CD4-positive, CD25-positive, alpha-beta regulatory T cell (primary cell): Measurements from ENCODE around the gene RALGAPB. TPM values are rescaled to one million over a fixed set of nuclear protein-coding genes. Genes with fewer than 3 reads are reported as not detected.

ENCODE experiments used
- ATAC-seq, 2 donors: fragments of 150-1000 bp; cut with Tn5 transposase; one replicate each; pipeline ENCODE4 v1.10.0; 2021; ENCODE audit warnings: low read depth in 2 of 2, moderate number of reproducible peaks in 2 of 2, moderate library complexity in 1 of 2
- DNase-seq, 3 donors: peaks; one replicate each; pipeline versions ENCODE4 v3.0.0 to v3.0.0-alpha.2; 2012 to 2022; ENCODE audit warnings: mixed read lengths in 1 of 3
- H3K27ac ChIP-seq: one replicate; pipeline ENCODE4 v1.7.0; 2013; ENCODE audit warnings: mild to moderate bottlenecking, low read length; ENCODE audit not compliant: insufficient read depth, poor library complexity, severe bottlenecking
- H3K27me3 ChIP-seq: one replicate; pipeline ENCODE4 v1.7.0; 2013; ENCODE audit warnings: low read length; ENCODE audit not compliant: control insufficient read depth, insufficient read depth
- H3K36me3 ChIP-seq: one replicate; pipeline ENCODE4 v1.7.0; 2013; ENCODE audit warnings: mild to moderate bottlenecking, low read length, moderate library complexity; ENCODE audit not compliant: control insufficient read depth, insufficient read depth
- H3K4me1 ChIP-seq: 2 replicates; pipeline ENCODE4 v1.7.0; 2013; ENCODE audit warnings: mild to moderate bottlenecking, low read length; ENCODE audit not compliant: insufficient read depth, control insufficient read depth, poor library complexity, severe bottlenecking
- H3K4me3 ChIP-seq: one replicate; pipeline ENCODE4 v1.7.0; 2013; ENCODE audit warnings: low read depth, mild to moderate bottlenecking, low read length, moderate library complexity
- H3K9me3 ChIP-seq, 2 experiments: 1 replicate in 1 of 2; 2 replicates in 1 of 2; pipeline ENCODE4 v1.7.0; 2013; ENCODE audit warnings: low read length in 2 of 2, mild to moderate bottlenecking in 1 of 2, moderate library complexity in 1 of 2; ENCODE audit not compliant: control insufficient read depth in 2 of 2
- H3K27ac Mint-ChIP-seq, 3 donors: one replicate each; pipeline ENCODE4 v1.8.0; 2020 to 2022; ENCODE audit warnings: mild to moderate bottlenecking in 3 of 3, mixed read lengths in 3 of 3, moderate library complexity in 2 of 3
- H3K27me3 Mint-ChIP-seq: one replicate; pipeline ENCODE4 v1.8.0; 2022; ENCODE audit warnings: mild to moderate bottlenecking, mixed read lengths
- H3K36me3 Mint-ChIP-seq: one replicate; pipeline ENCODE4 v1.8.0; 2020; ENCODE audit warnings: mixed read lengths
- H3K4me1 Mint-ChIP-seq, 4 donors: one replicate each; pipeline ENCODE4 v1.8.0; 2020 to 2022; ENCODE audit warnings: mixed read lengths in 4 of 4, mild to moderate bottlenecking in 1 of 4
- H3K4me3 Mint-ChIP-seq, 4 donors: one replicate each; pipeline ENCODE4 v1.8.0; 2020 to 2022; ENCODE audit warnings: mild to moderate bottlenecking in 4 of 4, mixed read lengths in 4 of 4, moderate library complexity in 3 of 4
- H3K9me3 Mint-ChIP-seq, 7 donors: one replicate each; pipeline ENCODE4 v1.8.0; 2020 to 2022; ENCODE audit warnings: mixed read lengths in 7 of 7, mild to moderate bottlenecking in 3 of 7, moderate library complexity in 2 of 7
- polyA plus RNA-seq, 4 donors: library from polyadenylated mRNA; unstranded; fragments of 300-500 nt; fragmentation: Illumina TruSeq; gene quantifications; one replicate each; pipeline ENCODE4 v1.2.3, GENCODE V29; 2021
- total RNA-seq: library from RNA; stranded (reverse); gene quantifications from one replicate; pipeline ENCODE4 v1.2.3, GENCODE V29; 2022

Gene RALGAPB
- total and polyA plus RNA-seq, 5 donors from 2014 or later = 10.7 to 59.1 (median 11.1) TPM

DNA sequence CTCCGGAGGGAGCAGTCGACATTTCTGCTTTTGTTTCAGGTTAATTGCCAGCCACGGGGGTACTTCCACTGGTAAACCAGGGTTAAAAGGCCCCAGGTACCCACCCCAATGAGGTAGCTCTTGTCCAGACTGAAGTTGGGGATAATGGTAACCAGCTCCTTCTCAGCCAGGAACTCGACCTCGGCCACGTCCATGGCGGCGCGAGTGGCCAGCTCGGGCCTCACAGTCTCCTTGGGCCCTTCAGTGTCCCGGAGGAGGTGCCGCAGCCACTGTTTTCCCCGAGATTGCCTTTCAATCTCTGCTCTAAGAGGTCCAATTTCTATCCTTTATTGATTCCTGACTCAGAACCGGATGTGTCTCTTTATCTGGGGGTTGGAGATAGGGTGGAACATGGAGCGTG is 142.6 kb downstream of the RALGAPB start:
- peaks cover 8% of the 10 kb centered on the region for H3K27me3 Mint-ChIP-seq
- no peak overlapping the region for H3K4me3 Mint-ChIP-seq
- ATAC-seq (no peak), DNase-seq (no peak)
- H3K4me1 Mint-ChIP-seq = no peaks in the 10 kb centered on the region
- no peaks in the 10 kb centered on the region for H3K36me3 Mint-ChIP-seq
- Histone ChIP-seq H3K36me3 (no peaks in the 10 kb centered on the region), H3K27me3 (peaks cover 5% of the 10 kb centered on the region), H3K4me3 (no peak overlapping the region), H3K27ac (no peak overlapping the region), H3K9me3 (no peaks in the 10 kb centered on the region), H3K4me1 (no peaks in the 10 kb centered on the region)
- H3K27ac Mint-ChIP-seq = no peak overlapping the region
- peaks cover 0 to 1% (median 0%) of the 10 kb centered on the region in 7 donors for H3K9me3 Mint-ChIP-seq

DNA sequence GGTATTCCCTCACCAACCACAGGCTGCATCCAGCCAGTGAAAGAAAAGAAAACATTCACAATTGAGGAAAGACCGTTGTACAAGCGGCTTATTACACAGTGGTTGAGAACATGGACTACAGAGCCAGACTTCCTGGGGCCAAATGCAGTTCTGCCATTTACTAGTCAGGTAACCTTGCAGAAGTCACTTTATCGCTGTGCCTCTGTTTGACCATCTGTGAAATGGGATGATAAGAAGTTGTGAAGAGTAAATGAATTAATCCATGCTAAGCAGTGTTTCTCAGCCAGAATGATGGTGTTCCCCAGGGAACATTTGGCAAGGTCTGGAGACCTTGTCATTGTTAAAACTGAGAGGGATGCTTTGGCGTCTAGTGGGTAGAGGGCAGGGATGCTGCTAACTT is 143.8 kb downstream of the RALGAPB start:
- H3K4me3 ChIP-seq = no peak overlapping the region
- H3K27ac Mint-ChIP-seq = no peak overlapping the region
- peaks cover 0 to 1% (median 0%) of the 10 kb centered on the region in 7 donors for H3K9me3 Mint-ChIP-seq
- H3K27me3 Mint-ChIP-seq = peaks cover 12% of the 10 kb centered on the region
- H3K4me1 Mint-ChIP-seq = no peaks in the 10 kb centered on the region
- no peaks in the 10 kb centered on the region for H3K36me3 Mint-ChIP-seq
- no peaks in the 10 kb centered on the region for H3K9me3 ChIP-seq
- peaks cover 5% of the 10 kb centered on the region for H3K27me3 ChIP-seq
- ATAC-seq (no peak), DNase-seq (no peak)
- H3K27ac ChIP-seq = no peak overlapping the region
- no peaks in the 10 kb centered on the region for H3K4me1 ChIP-seq
- no peak overlapping the region for H3K4me3 Mint-ChIP-seq
- no peaks in the 10 kb centered on the region for H3K36me3 ChIP-seq

DNA sequence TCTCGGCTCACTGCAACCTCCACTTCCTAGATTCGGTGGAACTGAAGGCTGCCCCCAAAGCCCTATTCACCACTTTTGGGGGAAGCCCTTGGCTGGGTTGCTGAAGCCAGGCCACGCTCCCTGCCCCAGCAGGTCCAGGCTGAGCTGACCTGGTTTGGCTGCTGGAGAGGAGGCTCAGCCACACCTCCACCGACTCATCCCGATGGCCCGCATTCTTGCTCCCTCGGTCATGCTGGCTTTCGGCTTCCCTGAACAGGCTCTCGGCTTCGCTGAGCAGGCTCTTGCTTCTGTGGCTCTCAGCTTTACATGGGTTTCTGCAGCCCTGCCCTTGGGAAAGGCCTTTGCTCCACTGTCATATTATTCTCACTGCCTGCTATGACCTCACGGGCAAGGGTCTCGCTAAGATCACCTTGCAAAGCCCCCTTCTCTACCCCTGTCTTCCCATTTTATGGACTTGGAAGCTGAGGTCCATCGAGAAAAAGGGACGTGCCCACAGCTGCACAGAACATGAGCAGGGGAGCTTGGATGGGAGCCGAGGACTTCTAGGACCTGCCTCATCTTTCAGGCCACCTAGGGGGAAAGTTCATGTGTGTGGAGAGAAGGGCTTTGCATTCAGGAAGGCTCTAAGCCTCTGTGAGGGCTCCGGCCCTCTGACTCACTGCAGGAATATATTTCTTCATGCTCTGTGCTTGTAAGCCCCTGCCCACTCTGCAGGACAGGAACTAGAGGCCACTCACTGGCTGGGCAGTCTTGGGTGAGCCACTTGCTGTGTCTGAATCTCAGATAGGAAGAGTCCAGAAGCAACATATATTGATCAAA is 144.6 kb downstream of the RALGAPB start:
- no peaks in the 10 kb centered on the region for H3K4me1 Mint-ChIP-seq
- peaks cover 5% of the 10 kb centered on the region for H3K27me3 ChIP-seq
- H3K27me3 Mint-ChIP-seq = peaks cover 14% of the 10 kb centered on the region
- H3K36me3 ChIP-seq = no peaks in the 10 kb centered on the region
- no peaks in the 10 kb centered on the region for H3K4me1 ChIP-seq
- no peak overlapping the region for H3K27ac Mint-ChIP-seq
- peaks cover 0 to 1% (median 0%) of the 10 kb centered on the region in 7 donors for H3K9me3 Mint-ChIP-seq
- ATAC-seq (no peak), DNase-seq (no peak)
- no peaks in the 10 kb centered on the region for H3K36me3 Mint-ChIP-seq
- no peak overlapping the region for H3K4me3 ChIP-seq
- H3K27ac ChIP-seq = no peak overlapping the region
- H3K9me3 ChIP-seq = no peaks in the 10 kb centered on the region
- H3K4me3 Mint-ChIP-seq = no peak overlapping the region

DNA sequence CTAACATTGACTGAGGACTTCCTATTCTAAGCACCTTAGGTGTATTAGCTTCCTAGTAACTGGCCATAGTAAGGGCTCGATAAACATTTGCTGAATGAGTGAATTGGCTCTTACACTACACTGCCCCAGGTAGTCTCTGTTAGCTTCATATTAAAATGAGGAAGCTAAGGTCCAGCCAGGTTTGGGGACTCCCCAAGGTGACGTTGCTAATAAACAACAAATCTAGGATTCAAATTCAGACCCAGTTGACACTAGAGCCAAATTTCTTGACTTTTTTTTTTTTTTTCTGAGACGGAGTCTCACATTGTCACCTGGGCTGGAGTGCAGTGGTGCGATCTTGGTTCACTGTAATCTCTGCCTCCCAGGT is 145.2 kb downstream of the RALGAPB start:
- Mint-ChIP-seq H3K4me3 (no peak overlapping the region), H3K4me1 (no peaks in the 10 kb centered on the region), H3K9me3 (no peaks in the 10 kb centered on the region), H3K27me3 (peaks cover 14% of the 10 kb centered on the region), H3K36me3 (no peaks in the 10 kb centered on the region), H3K27ac (no peak overlapping the region)
- Histone ChIP-seq H3K4me1 (no peaks in the 10 kb centered on the region), H3K27ac (no peak overlapping the region), H3K27me3 (peaks cover 5% of the 10 kb centered on the region), H3K36me3 (no peaks in the 10 kb centered on the region), H3K9me3 (no peaks in the 10 kb centered on the region), H3K4me3 (no peak overlapping the region)
- no peak for DNase-seq
- no peak for ATAC-seq

DNA sequence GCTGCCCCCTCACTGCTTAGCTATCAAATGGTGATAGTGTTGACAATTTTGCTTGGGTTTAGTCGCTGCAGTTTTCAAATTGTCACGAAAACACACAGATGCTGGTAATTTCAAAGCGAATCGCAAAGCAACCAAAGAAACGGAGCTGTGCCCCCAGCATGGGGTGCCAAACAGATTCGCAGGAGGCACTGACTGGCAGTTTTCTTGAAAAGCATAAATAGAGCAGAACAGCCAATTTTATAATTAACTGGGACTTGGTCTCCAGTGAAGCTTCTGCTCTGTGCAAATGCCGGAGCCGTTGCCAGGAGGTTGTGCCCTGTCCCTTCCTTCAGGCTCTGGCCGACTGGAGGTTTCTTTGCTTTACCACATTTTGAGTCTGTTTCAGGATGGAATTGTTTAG is 147.8 kb downstream of the RALGAPB start:
- Mint-ChIP-seq H3K9me3 (peaks cover 0 to 4% (median 0%) of the 10 kb centered on the region in 7 donors), H3K36me3 (peaks cover 4% of the 10 kb centered on the region), H3K27me3 (peaks cover 6% of the 10 kb centered on the region)

DNA sequence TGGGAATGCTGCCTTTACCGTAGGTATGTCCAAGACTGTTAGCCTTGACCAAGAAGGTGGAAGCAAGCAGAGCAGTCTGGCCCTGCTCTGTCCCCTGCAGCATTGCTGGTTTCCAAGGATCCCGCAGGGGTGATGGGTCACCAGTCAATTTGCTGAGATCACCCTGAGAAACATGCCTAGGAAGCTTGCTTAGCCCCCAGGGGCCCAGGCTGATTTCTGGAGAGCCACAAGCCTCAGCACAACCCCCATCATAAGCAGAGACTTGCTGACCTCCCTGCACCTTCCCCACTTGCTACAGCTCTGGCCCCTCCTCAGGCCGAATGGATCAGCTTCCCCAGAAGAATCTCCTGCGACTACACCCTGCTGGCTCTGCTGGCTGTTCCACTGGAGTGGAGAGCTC is 150.4 kb downstream of the RALGAPB start:
- Histone ChIP-seq H3K27me3 (peaks cover 3% of the 10 kb centered on the region), H3K4me3 (no peak overlapping the region), H3K4me1 (no peaks in the 10 kb centered on the region), H3K9me3 (peaks cover 0 to 4% of the 10 kb centered on the region in 2 experiments), H3K27ac (no peak overlapping the region), H3K36me3 (no peaks in the 10 kb centered on the region)
- peaks cover 0 to 4% (median 0%) of the 10 kb centered on the region in 7 donors for H3K9me3 Mint-ChIP-seq
- no peak overlapping the region for H3K4me3 Mint-ChIP-seq
- peaks cover 4% of the 10 kb centered on the region for H3K36me3 Mint-ChIP-seq
- no peaks in the 10 kb centered on the region for H3K4me1 Mint-ChIP-seq
- peaks cover 11% of the 10 kb centered on the region for H3K27me3 Mint-ChIP-seq
- ATAC-seq = no peak
- no peak overlapping the region for H3K27ac Mint-ChIP-seq
- DNase-seq = no peak

More for the DNA sequence above, 147.8 kb downstream of the RALGAPB start:
- H3K4me1 ChIP-seq = no peaks in the 10 kb centered on the region
- no peak for ATAC-seq
- no peak overlapping the region for H3K4me3 Mint-ChIP-seq
- no peak overlapping the region for H3K27ac Mint-ChIP-seq
- H3K4me3 ChIP-seq = no peak overlapping the region
- H3K4me1 Mint-ChIP-seq = no peaks in the 10 kb centered on the region
- H3K27ac ChIP-seq = no peak overlapping the region
- no peak for DNase-seq
- H3K36me3 ChIP-seq = no peaks in the 10 kb centered on the region
- H3K9me3 ChIP-seq = peaks cover 0 to 4% of the 10 kb centered on the region in 2 experiments
- peaks cover 5% of the 10 kb centered on the region for H3K27me3 ChIP-seq

DNA sequence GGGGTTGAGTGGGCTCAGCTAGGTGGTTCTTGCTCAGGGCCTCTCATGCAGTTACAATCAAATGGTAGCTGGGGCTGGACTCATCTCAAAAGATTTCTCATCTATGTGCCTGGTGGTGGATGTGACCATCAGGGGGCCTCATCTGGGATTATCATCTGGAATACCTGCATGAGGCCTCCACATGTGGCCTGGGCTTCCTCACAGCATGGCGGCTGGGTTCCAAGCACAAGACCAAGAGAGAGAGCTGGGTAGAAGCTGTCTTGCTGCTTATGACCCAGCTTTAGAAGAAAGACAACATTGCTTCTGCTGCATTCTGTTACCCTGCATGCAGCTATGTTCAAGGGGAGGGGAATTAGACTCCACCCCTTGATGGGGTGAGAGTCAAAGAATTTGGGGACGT is 151.4 kb downstream of the RALGAPB start:
- H3K27ac ChIP-seq = no peak overlapping the region
- no peak for ATAC-seq
- Mint-ChIP-seq H3K9me3 (peaks cover 0 to 4% (median 0%) of the 10 kb centered on the region in 7 donors), H3K36me3 (peaks cover 4% of the 10 kb centered on the region), H3K27me3 (peaks cover 11% of the 10 kb centered on the region), H3K4me1 (no peaks in the 10 kb centered on the region), H3K27ac (no peak overlapping the region), H3K4me3 (no peak overlapping the region)
- no peaks in the 10 kb centered on the region for H3K27me3 ChIP-seq
- H3K4me1 ChIP-seq = no peaks in the 10 kb centered on the region
- H3K4me3 ChIP-seq = no peak overlapping the region
- no peak for DNase-seq
- no peaks in the 10 kb centered on the region for H3K36me3 ChIP-seq
- peaks cover 0 to 4% of the 10 kb centered on the region in 2 experiments for H3K9me3 ChIP-seq

DNA sequence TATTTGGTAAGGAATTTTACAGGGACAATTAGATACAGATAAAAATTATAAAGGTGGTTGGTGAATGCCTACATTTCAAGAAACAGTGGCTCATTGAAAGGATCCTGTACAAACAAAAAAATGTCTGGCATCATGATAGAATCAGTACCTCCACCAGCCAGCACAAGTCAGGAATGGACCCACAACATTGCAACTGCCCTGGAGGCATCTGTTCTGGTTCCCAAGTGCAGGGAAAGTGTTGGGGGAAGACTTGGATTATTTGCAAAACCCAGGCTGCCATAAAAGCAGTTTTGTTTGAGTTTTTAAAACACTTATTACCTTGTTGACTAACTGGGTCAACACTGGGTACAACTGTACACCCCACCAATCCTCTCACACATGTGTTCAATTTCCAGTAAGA is 153.3 kb downstream of the RALGAPB start:
- Mint-ChIP-seq H3K27me3 (peaks cover 11% of the 10 kb centered on the region), H3K4me3 (no peak overlapping the region), H3K4me1 (no peaks in the 10 kb centered on the region), H3K9me3 (peaks cover 0 to 4% (median 0%) of the 10 kb centered on the region in 7 donors), H3K27ac (no peak overlapping the region), H3K36me3 (peaks cover 4% of the 10 kb centered on the region)
- Histone ChIP-seq H3K4me3 (no peak overlapping the region), H3K27ac (no peak overlapping the region), H3K9me3 (peaks cover 0 to 4% of the 10 kb centered on the region in 2 experiments), H3K27me3 (no peaks in the 10 kb centered on the region), H3K4me1 (no peaks in the 10 kb centered on the region), H3K36me3 (no peaks in the 10 kb centered on the region)
- no peak for DNase-seq
- no peak for ATAC-seq
